M059J (cell line): ENCODE results near the gene SCD5. TPM values are rescaled to one million over a fixed set of nuclear protein-coding genes. Genes with fewer than 3 reads are reported as not detected.

Experiments
- DNase-seq: peaks from one replicate; pipeline ENCODE4 v3.0.0-alpha.2; 2012; ENCODE audit warnings: low read depth
- total RNA-seq: library from RNA; depleted of rRNA; stranded (reverse); fragments of >200 nt; shearing (Covaris generic); gene quantifications from 2 replicates; pipeline ENCODE4 v1.2.3, GENCODE V29; 2014

The SCD5 gene
- total RNA-seq, 1 experiment from 2014 or later = 26.1 TPM

DNA sequence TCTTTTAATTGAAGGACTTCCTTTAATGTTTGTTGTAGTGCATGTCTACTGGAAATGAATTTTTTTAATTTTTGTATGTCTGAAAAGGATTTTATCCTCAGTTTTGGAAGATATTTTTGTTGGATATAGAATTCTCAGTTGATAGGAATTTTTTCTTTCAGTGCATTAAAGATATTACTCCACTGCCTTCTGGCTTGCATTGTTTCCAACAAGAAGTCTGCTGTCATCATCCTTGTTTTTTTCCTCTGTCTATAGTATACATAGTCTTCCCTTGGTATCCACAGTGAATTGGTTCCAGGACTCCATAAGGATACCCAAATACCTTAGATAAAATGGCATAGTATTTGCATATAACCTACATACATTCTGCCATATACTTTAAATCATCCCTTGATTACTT, 33.5 kb downstream of the SCD5 start:
- peak; percentile 17 for DNase-seq

DNA sequence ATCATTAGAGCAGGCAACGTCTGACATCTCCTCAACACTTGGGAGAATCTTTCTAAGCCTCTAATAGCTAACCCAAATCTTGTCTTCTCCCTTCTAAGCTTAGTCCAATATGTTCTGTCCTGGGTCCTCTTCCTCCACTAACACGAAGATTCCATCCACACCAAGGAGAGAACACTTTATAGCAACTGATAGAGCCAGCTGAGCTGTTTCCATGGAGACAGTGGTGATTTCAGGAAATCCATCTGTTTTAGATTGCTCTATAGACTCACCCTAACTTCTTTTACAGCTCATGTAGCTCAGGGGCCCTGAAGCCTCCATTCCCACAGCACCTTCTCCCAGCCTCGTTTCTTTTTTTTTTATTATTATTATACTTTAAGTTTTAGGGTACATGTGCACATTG, 37.4 kb downstream of the SCD5 start:
- no peak for DNase-seq

- DNase-seq = no peak
These were observed 39.6 kb downstream of the SCD5 start for GRCh38 chr4:82758701-82759685.

DNA sequence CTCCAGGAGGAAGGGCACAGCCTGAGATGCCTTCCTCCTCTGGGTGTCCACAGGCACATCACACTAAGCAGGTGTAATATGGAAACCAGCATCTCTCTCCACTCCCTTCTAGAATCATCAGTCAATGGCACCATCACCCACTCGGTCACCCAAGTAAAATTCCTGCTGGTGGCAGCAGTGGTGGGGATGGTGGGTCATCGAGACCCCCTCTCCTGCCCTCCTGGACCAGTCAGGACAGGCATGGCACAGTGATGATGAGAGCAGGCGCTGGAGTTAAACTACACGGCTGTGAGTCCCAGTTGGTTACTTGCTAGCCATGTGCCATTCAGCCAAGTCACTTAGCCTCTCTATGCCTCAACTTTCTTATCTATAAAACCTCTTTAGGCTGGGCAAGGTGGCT, 42.5 kb downstream of the SCD5 start:
- DNase-seq = no peak

- no peak for DNase-seq
These were observed 42.9 kb downstream of the SCD5 start for GRCh38 chr4:82755650-82756049.

GRCh38 chr4:82754513-82755165, 44.0 kb downstream of the SCD5 start:
- DNase-seq = no peak

DNA sequence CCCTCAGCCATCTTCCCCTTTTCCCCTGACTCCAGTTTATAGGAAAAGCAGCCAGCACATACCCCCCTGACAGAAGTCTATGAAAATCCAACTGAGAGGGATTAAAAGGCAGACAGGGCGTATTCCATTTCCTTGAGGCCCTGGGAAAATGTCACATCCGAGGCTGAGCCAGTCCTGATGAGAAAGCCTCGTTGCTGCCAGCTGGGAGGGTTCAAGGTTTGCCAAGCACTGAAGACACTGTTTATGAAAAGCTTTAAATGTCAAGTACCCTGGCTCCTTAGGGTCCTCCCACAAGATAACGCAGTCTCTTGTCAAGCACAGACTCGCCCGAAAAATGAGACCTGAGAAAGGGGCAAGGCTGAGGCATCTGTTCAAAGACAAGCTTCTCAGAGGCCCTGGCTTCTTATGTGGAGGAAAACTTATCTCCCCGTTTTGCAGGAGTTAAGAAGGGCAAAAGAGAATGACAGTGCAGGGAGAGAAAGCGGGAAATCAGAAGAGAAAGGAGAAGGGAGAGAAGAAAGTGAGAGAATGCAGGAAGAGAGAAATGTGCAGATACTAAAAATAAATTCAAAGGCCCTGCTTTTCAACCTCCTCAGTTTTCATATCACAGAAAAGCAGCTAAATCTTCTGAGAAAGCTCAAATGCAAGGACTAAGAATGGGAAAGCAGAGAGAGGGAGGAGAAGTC, 44.7 kb downstream of the SCD5 start:
- DNase-seq = no peak

GRCh38 chr4:82753238-82753637, 45.4 kb downstream of the SCD5 start:
- DNase-seq = peak; percentile 42

DNA sequence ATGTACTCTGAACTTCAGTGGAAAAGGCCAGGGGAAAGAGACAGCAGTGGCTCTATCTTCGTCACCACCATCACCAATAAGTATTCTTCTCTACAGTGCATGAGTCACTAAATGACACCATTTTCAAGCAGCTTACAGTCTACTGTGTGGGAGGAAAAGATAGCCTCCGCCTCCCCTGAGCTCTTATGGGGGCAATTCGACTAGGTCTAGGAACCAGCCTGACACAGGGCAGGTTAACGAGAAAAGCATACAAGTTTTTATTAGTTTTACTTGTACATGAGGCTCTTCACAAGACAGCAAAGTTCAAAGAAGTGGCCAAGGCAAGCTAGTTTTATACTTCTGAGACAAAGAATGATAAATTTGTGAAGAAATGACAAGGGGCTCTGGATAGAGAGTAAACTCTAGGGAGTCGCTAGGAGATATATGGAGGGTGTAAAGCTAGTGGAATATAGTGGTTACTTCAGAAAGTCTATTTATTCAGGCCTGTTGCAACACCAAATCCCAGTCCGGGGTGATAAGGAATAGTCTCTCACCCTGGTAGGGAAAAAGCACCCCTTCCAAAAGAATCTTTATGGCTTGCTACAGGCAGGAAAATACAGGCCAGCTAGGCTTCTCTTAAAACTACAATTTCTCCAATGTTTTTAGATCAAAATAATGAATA, 49.7 kb downstream of the SCD5 start:
- peak; percentile 11 for DNase-seq

DNA sequence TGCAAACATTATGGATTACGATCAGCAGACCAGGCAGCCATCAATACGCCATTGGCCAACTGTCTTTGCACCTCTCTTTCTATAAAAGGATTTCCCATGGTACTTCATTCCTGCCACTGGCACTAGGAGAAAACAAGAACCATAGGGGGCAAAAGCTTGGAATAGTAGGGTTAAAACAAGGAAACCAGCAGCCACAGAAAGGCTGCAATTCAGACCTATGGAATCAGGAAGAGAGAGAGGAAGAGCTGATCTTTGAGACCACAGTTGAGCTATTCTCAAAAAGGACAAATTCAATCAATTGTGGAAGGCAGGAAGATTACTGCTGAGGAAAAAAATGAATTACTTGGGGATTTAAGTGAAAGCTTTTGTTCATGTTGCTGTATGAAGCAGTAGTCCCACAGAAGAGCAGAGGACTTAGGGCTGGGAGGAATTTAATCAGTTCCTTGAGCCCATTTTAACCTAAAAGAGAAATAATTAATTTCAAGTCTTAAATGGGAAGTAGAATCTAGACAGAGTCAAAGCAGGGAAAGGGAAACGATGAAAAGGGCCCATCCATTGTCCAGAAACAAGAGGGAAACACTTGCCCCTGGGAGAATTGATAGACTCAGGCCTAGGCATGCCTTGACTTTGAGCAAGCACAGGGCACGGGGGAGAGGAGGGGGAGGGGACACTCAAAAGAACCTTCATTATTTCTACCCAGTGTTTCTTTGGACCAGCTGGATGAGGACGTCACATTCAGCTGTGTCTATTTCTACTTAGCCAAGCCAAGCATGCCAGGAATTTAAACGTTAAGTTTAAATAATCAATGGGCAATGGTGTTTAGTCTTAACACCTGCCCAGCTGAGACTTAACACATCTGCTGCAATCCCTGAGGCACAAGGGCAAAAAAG, 50.7 kb downstream of the SCD5 start:
- no peak for DNase-seq

GRCh38 chr4:82746705-82747574, 51.7 kb downstream of the SCD5 start:
- no peak for DNase-seq

GRCh38 chr4:82745173-82745842, 53.3 kb downstream of the SCD5 start:
- peak; percentile 91 for DNase-seq

DNA sequence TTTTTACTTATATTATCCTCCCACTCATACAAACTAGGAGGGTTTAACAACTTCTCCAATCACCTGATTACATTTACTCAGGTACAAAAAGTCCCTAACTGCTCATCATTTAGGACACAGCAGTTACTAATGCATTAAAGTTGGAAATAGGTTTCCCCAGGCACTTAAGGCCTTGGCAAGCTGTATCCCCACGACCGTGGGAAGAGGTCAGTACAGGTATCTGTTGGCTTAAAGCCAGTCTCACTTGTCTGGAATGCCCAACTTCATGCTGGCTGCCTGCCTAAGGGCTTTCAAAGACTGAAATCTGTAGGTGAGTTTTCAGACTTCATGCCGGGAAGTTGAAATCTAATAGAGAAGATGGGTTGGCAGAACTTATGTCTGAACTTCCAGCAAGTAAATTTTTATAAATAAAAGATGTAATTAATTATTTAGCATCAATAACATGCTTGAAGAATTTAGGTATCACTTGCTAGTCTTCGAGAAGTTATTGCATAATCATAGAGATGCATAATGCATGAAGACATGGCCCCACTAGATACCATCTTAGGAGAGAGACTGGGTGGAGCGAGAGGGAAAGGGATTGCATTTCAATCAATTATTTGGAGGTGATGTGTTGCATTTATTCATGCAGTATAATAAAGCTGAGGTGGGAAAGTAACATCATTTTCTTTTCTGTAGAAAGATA, 54.2 kb downstream of the SCD5 start:
- peak; percentile 57 for DNase-seq

GRCh38 chr4:82741188-82741587, 57.4 kb downstream of the SCD5 start:
- DNase-seq = no peak

DNA sequence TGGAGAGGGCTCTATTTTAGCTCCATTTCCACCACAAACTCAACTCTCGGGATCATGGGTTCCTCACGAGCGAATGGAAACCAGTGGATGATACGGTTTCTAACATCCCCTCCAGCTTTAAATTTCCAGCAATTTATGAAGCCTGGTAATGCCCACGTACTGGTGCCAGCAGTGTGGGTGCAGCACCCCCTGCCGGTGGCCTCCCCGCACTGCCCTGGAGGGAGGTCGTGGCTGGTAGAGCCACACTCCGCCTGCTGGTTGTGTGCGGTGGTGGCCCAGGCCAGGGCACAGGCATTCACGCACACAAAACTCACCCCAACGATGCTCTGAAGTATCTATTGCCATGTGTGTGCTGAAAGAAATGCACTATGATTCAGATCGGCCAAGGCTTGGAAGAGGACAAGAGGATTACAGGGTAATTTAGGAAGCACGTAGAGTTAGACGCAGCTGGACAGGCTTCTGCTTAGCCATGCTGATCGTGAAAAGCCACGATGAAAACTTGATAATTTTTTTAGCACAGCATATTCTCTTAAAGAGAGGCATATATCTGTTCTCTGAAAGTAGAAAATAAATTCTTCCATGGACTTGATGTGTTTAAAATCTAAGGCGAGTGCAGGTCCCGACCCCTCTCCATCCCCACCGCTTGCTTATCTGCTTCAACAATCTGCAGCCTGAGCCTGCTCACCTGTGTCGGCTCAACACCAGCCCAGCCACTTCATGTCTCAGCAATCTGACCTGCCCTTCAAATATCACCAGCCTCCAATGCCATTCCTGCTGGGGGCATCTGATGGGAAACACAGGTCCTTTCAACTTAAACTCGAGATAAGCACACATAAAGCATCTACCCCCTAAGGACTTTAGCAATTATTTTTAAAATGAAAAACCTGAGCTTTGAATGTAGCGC, 59.1 kb downstream of the SCD5 start:
- DNase-seq = no peak

DNA sequence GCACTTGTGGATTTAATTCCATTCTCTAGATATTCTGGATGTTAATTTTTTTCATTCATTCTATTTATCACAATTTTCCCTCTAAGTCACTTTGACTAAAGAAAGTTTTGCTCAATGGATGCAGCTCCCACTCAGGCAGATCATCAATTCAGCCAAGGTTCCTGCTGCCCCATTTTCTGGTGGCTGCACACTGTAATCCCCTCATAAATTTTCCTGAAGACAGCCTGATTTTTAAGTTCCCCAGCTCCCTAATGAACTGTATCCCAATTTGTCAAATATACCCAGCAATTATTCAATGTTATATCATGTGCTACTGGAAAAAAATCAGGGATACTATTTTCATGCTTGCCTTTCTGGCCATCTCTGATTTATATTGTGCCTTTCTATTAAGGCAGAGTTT, 61.2 kb downstream of the SCD5 start:
- DNase-seq = no peak

- peak; percentile 61 for DNase-seq
These were observed 65.0 kb downstream of the SCD5 start for GRCh38 chr4:82733636-82734035.

DNA sequence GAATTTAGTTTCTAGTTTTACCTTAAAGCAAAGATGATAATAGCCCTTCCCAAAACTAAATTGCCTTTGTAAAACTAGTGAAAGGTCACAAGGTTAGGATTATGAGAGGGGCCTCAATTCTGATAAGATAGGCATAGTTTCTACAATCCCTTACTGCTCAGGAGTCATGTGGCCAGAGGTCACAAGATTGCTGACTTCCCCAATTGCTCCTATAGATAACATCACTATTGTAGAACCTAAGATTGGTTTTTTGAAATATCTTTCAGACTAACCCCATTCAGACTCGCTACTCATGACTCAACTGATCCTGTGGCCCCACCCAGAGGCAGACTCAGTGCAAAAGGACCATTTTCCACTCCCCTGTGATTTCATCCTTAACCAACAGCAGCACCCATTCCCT, 70.3 kb downstream of the SCD5 start:
- DNase-seq = no peak
